WTC11 (cell line): ENCODE measurements around the gene IBA57. TPM values are rescaled to one million over a fixed set of nuclear protein-coding genes. Genes with fewer than 3 reads are reported as not detected.

Experiments
- ATAC-seq: fragments of 200-7000 bp; cut with Tn5 transposase; 2 replicates; pipeline ENCODE4 v1.10.0; 2021; ENCODE audit warnings: mild to moderate bottlenecking, moderate library complexity
- CTCF ChIA-PET: fragments of 300-600 bp; sonication (Branson Sonifier 250); formaldehyde crosslinking; loops from one replicate; lab custom pipeline; 2021; ENCODE audit warnings: antibody characterized with exemption; lab: Charles Lee
- POLR2A ChIA-PET: fragments of 350-600 bp; sonication (Branson Sonifier 250); formaldehyde crosslinking; loops from one replicate; lab custom pipeline; 2021; ENCODE audit warnings: antibody characterized with exemption; lab: Charles Lee
- DNase-seq: peaks from one replicate; pipeline ENCODE4 v3.0.0; 2021; ENCODE audit warnings: low spot score
- H3K27ac Mint-ChIP-seq: 2 replicates; pipeline ENCODE4 v1.8.0; 2021; ENCODE audit warnings: mixed read lengths
- H3K27me3 Mint-ChIP-seq: 2 replicates; pipeline ENCODE4 v1.8.0; 2021; ENCODE audit warnings: low read depth, mild to moderate bottlenecking, moderate library complexity, mixed read lengths
- H3K36me3 Mint-ChIP-seq: 2 replicates; pipeline ENCODE4 v1.8.0; 2021; ENCODE audit warnings: mixed read lengths
- H3K4me1 Mint-ChIP-seq: 2 replicates; pipeline ENCODE4 v1.8.0; 2022; ENCODE audit warnings: mixed read lengths
- H3K4me3 Mint-ChIP-seq: 2 replicates; pipeline ENCODE4 v1.8.0; 2021; ENCODE audit warnings: mild to moderate bottlenecking, moderate library complexity, mixed read lengths
- H3K9me3 Mint-ChIP-seq: 2 replicates; pipeline ENCODE4 v1.8.0; 2021; ENCODE audit warnings: mixed read lengths
- FOXP1 ChIP-seq: sonication (generic); formaldehyde crosslinking; IDR thresholded peaks from 2 replicates; pipeline ENCODE4 v1.8.0; 2022; ENCODE audit warnings: missing genetic modification reagents, mild to moderate bottlenecking, moderate library complexity, borderline replicate concordance
- HMGA2 ChIP-seq: fragments of 250-450 bp; sonication (Bioruptor Pico); IDR thresholded peaks from 2 replicates; pipeline ENCODE4 v1.4.0; 2021; ENCODE audit warnings: mild to moderate bottlenecking, moderate library complexity
- ZNF396 ChIP-seq: fragments of 250-450 bp; sonication (Bioruptor Pico); IDR thresholded peaks from 2 replicates; pipeline ENCODE4 v1.8.0; 2021; ENCODE audit warnings: mild to moderate bottlenecking, moderate library complexity, borderline replicate concordance
- total RNA-seq: library from RNA; stranded (reverse); gene quantifications from 3 replicates; pipeline ENCODE4 v1.2.3, GENCODE V29; 2021
- TF ChIP-seq, protein P1 (sequence below): sonication (generic); formaldehyde crosslinking; IDR thresholded peaks from 2 replicates; pipeline ENCODE4 v1.8.1; 2023; ENCODE audit warnings: mild to moderate bottlenecking, missing genetic modification reagents, borderline replicate concordance
- TF ChIP-seq, protein P2 (sequence below): fragments of 250-450 bp; sonication (Bioruptor Pico); IDR thresholded peaks from 2 replicates; pipeline ENCODE4 v2.1.2; 2022; ENCODE audit warnings: mild to moderate bottlenecking, moderate library complexity
- TF ChIP-seq, protein P3 (sequence below): sonication (generic); formaldehyde crosslinking; IDR thresholded peaks from 2 replicates; pipeline ENCODE4 v1.8.1; 2022; ENCODE audit warnings: mild to moderate bottlenecking, moderate library complexity, missing genetic modification reagents
- TF ChIP-seq, protein P4 (sequence below): sonication (generic); formaldehyde crosslinking; IDR thresholded peaks from 2 replicates; pipeline ENCODE4 v1.8.1; 2022; ENCODE audit warnings: mild to moderate bottlenecking, missing genetic modification reagents, moderate library complexity, borderline replicate concordance
- TF ChIP-seq, protein P5 (sequence below): sonication (generic); formaldehyde crosslinking; IDR thresholded peaks from 2 replicates; pipeline ENCODE4 v1.8.1; 2023; ENCODE audit warnings: mild to moderate bottlenecking, missing genetic modification reagents, moderate library complexity
- TF ChIP-seq, protein P6 (sequence below): sonication (generic); formaldehyde crosslinking; IDR thresholded peaks from 2 replicates; pipeline ENCODE4 v1.8.0; 2022; ENCODE audit warnings: missing genetic modification reagents
- TF ChIP-seq, protein P7 (sequence below): fragments of 250-450 bp; sonication (Bioruptor Pico); IDR thresholded peaks from 2 replicates; pipeline ENCODE4 v1.9.0; 2021; ENCODE audit warnings: mild to moderate bottlenecking
- TF ChIP-seq, protein P8 (sequence below): sonication (generic); formaldehyde crosslinking; IDR thresholded peaks from 2 replicates; pipeline ENCODE4 v1.8.1; 2022; ENCODE audit warnings: missing genetic modification reagents, borderline replicate concordance
- TF ChIP-seq, protein P9 (sequence below): sonication (generic); formaldehyde crosslinking; IDR thresholded peaks from 2 replicates; pipeline ENCODE4 v1.8.0; 2022; ENCODE audit warnings: mild to moderate bottlenecking, missing genetic modification reagents

Gene IBA57
- total RNA-seq, 1 experiment from 2014 or later = 11.4 TPM

DNA sequence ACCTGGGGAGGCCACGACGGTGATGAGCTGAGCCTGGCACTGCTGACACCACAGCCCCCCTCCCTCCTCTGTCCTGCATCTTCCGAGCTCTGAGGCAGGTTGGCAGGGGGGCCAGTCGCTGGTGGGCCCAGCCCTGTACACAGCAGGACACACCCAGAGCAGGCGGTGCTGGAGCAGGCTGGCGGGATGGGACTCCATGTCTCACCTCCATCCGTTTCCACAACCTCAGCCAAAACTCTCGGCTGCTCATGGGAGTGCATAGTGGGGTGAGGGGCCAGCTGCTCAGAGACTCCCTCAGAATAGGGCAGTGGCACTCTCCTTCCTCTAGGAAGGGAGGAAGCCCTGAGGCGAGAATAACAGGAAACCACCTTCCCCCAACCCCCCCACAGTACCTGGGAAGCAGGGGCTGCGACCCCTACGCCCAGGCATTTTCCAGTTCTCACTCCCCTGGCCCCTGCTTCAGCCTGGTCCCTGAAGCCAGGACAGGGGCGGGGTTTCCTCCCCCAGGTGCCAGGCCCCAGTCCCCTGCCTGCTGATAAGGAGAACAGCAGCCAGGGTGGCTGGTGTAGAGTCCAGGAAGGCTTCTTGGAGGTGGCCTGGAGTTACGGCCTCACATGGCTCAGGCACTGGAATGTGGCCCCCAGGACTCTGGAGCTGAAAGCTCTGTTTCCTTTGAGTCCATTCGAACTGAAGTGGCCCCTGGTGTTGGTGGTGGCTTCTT, 3.2 kb upstream of the IBA57 start (continued):
- TF ChIP-seq, protein P1, sequence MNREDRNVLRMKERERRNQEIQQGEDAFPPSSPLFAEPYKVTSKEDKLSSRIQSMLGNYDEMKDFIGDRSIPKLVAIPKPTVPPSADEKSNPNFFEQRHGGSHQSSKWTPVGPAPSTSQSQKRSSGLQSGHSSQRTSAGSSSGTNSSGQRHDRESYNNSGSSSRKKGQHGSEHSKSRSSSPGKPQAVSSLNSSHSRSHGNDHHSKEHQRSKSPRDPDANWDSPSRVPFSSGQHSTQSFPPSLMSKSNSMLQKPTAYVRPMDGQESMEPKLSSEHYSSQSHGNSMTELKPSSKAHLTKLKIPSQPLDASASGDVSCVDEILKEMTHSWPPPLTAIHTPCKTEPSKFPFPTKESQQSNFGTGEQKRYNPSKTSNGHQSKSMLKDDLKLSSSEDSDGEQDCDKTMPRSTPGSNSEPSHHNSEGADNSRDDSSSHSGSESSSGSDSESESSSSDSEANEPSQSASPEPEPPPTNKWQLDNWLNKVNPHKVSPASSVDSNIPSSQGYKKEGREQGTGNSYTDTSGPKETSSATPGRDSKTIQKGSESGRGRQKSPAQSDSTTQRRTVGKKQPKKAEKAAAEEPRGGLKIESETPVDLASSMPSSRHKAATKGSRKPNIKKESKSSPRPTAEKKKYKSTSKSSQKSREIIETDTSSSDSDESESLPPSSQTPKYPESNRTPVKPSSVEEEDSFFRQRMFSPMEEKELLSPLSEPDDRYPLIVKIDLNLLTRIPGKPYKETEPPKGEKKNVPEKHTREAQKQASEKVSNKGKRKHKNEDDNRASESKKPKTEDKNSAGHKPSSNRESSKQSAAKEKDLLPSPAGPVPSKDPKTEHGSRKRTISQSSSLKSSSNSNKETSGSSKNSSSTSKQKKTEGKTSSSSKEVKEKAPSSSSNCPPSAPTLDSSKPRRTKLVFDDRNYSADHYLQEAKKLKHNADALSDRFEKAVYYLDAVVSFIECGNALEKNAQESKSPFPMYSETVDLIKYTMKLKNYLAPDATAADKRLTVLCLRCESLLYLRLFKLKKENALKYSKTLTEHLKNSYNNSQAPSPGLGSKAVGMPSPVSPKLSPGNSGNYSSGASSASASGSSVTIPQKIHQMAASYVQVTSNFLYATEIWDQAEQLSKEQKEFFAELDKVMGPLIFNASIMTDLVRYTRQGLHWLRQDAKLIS (CRISPR knock-in tag) = no peak
- TF ChIP-seq, protein P2, sequence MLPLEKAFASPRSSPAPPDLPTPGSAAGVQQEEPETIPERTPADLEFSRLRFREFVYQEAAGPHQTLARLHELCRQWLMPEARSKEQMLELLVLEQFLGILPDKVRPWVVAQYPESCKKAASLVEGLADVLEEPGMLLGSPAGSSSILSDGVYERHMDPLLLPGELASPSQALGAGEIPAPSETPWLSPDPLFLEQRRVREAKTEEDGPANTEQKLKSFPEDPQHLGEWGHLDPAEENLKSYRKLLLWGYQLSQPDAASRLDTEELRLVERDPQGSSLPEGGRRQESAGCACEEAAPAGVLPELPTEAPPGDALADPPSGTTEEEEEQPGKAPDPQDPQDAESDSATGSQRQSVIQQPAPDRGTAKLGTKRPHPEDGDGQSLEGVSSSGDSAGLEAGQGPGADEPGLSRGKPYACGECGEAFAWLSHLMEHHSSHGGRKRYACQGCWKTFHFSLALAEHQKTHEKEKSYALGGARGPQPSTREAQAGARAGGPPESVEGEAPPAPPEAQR (CRISPR knock-in tag) = no peak
- TF ChIP-seq, protein P3, sequence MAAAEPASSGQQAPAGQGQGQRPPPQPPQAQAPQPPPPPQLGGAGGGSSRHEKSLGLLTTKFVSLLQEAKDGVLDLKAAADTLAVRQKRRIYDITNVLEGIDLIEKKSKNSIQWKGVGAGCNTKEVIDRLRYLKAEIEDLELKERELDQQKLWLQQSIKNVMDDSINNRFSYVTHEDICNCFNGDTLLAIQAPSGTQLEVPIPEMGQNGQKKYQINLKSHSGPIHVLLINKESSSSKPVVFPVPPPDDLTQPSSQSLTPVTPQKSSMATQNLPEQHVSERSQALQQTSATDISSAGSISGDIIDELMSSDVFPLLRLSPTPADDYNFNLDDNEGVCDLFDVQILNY (CRISPR knock-in tag) = no peak
- TF ChIP-seq, protein P4, sequence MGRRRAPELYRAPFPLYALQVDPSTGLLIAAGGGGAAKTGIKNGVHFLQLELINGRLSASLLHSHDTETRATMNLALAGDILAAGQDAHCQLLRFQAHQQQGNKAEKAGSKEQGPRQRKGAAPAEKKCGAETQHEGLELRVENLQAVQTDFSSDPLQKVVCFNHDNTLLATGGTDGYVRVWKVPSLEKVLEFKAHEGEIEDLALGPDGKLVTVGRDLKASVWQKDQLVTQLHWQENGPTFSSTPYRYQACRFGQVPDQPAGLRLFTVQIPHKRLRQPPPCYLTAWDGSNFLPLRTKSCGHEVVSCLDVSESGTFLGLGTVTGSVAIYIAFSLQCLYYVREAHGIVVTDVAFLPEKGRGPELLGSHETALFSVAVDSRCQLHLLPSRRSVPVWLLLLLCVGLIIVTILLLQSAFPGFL (CRISPR knock-in tag) = no peak
- TF ChIP-seq, protein P5, sequence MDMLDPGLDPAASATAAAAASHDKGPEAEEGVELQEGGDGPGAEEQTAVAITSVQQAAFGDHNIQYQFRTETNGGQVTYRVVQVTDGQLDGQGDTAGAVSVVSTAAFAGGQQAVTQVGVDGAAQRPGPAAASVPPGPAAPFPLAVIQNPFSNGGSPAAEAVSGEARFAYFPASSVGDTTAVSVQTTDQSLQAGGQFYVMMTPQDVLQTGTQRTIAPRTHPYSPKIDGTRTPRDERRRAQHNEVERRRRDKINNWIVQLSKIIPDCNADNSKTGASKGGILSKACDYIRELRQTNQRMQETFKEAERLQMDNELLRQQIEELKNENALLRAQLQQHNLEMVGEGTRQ = no peak
- TF ChIP-seq HMGA2 (CRISPR knock-in tag) (no peak), FOXP1 (CRISPR knock-in tag) (no peak)
- TF ChIP-seq, protein P6, sequence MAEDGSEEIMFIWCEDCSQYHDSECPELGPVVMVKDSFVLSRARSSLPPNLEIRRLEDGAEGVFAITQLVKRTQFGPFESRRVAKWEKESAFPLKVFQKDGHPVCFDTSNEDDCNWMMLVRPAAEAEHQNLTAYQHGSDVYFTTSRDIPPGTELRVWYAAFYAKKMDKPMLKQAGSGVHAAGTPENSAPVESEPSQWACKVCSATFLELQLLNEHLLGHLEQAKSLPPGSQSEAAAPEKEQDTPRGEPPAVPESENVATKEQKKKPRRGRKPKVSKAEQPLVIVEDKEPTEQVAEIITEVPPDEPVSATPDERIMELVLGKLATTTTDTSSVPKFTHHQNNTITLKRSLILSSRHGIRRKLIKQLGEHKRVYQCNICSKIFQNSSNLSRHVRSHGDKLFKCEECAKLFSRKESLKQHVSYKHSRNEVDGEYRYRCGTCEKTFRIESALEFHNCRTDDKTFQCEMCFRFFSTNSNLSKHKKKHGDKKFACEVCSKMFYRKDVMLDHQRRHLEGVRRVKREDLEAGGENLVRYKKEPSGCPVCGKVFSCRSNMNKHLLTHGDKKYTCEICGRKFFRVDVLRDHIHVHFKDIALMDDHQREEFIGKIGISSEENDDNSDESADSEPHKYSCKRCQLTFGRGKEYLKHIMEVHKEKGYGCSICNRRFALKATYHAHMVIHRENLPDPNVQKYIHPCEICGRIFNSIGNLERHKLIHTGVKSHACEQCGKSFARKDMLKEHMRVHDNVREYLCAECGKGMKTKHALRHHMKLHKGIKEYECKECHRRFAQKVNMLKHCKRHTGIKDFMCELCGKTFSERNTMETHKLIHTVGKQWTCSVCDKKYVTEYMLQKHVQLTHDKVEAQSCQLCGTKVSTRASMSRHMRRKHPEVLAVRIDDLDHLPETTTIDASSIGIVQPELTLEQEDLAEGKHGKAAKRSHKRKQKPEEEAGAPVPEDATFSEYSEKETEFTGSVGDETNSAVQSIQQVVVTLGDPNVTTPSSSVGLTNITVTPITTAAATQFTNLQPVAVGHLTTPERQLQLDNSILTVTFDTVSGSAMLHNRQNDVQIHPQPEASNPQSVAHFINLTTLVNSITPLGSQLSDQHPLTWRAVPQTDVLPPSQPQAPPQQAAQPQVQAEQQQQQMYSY = no peak

DNA sequence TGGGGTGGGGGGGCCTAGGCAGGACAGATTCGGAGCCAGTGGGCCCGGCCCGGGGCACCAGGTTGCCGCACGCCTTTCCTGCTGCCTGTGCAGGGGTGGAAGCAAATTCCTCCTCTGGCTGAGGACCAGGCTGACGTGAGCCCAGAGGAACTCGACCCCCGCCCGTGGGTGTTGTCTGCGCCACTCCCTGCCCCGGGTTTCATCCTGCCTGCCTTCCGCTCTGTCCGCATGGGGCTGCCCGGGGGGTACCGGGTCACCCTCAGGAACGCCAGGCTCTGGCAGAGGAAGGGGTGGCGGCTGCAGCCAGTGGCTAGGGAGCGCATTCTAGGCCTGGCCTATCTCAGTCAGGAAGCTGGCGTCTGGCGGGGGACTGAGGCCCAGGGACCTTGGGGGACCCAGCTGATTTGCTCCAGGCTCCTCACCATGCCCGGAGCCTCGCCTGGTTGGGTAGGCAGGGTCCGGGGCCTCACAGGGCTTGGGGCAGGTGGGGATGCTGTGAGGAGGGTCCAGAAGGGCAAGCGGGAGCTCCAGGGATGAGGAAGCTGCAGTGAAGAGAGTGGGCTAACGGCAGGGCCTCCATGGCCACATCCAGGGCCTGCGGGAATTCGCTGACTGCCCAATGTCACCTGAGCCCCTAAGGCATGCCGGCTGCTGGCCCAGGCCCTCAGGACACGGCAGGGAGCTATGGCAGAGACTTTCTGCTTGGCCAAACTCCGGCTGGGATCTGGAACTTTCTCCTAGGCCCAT, 2.4 kb upstream of the IBA57 start:
- Mint-ChIP-seq H3K27ac (no peak overlapping the region), H3K4me1 (peaks cover 13% of the 10 kb centered on the region; the same call in 1 of the 2 replicates), H3K9me3 (no peaks in the 10 kb centered on the region), H3K4me3 (no peak overlapping the region), H3K27me3 (peaks cover 11% of the 10 kb centered on the region), H3K36me3 (no peaks in the 10 kb centered on the region)
- DNase-seq (no peak), ATAC-seq (no peak)
- ChIA-PET CTCF (interaction anchor here (1.2 to 2.0 kb wide), 3 partner anchors 11 to 158 kb away, joined by 3 to 7 read pairs (median 5); no protein-coding TSS in a partner anchor), POLR2A (interaction anchor here (1.2 kb wide), 1 partner anchor 11 kb away, joined by 4 read pairs; no protein-coding TSS in a partner anchor)
- TF ChIP-seq ZNF396 = no peak
- TF ChIP-seq, protein P7, sequence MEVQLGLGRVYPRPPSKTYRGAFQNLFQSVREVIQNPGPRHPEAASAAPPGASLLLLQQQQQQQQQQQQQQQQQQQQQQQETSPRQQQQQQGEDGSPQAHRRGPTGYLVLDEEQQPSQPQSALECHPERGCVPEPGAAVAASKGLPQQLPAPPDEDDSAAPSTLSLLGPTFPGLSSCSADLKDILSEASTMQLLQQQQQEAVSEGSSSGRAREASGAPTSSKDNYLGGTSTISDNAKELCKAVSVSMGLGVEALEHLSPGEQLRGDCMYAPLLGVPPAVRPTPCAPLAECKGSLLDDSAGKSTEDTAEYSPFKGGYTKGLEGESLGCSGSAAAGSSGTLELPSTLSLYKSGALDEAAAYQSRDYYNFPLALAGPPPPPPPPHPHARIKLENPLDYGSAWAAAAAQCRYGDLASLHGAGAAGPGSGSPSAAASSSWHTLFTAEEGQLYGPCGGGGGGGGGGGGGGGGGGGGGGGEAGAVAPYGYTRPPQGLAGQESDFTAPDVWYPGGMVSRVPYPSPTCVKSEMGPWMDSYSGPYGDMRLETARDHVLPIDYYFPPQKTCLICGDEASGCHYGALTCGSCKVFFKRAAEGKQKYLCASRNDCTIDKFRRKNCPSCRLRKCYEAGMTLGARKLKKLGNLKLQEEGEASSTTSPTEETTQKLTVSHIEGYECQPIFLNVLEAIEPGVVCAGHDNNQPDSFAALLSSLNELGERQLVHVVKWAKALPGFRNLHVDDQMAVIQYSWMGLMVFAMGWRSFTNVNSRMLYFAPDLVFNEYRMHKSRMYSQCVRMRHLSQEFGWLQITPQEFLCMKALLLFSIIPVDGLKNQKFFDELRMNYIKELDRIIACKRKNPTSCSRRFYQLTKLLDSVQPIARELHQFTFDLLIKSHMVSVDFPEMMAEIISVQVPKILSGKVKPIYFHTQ (CRISPR knock-in tag) = no peak
- TF ChIP-seq, protein P8, sequence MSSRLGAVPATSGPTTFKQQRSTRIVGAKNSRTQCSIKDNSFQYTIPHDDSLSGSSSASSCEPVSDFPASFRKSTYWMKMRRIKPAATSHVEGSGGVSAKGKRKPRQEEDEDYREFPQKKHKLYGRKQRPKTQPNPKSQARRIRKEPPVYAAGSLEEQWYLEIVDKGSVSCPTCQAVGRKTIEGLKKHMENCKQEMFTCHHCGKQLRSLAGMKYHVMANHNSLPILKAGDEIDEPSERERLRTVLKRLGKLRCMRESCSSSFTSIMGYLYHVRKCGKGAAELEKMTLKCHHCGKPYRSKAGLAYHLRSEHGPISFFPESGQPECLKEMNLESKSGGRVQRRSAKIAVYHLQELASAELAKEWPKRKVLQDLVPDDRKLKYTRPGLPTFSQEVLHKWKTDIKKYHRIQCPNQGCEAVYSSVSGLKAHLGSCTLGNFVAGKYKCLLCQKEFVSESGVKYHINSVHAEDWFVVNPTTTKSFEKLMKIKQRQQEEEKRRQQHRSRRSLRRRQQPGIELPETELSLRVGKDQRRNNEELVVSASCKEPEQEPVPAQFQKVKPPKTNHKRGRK (CRISPR knock-in tag) = no peak
- TF ChIP-seq, protein P9, sequence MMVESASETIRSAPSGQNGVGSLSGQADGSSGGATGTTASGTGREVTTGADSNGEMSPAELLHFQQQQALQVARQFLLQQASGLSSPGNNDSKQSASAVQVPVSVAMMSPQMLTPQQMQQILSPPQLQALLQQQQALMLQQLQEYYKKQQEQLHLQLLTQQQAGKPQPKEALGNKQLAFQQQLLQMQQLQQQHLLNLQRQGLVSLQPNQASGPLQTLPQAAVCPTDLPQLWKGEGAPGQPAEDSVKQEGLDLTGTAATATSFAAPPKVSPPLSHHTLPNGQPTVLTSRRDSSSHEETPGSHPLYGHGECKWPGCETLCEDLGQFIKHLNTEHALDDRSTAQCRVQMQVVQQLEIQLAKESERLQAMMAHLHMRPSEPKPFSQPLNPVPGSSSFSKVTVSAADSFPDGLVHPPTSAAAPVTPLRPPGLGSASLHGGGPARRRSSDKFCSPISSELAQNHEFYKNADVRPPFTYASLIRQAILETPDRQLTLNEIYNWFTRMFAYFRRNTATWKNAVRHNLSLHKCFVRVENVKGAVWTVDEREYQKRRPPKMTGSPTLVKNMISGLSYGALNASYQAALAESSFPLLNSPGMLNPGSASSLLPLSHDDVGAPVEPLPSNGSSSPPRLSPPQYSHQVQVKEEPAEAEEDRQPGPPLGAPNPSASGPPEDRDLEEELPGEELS (CRISPR knock-in tag) = no peak
